Parietal lobe (tissue), 1 donor: ENCODE measurements around the gene IL1R2. TPM values are rescaled to one million over a fixed set of nuclear protein-coding genes. Genes with fewer than 3 reads are reported as not detected.

ENCODE experiments used
- total RNA-seq: library from RNA; depleted of rRNA; stranded (reverse); fragments of >200 nt; gene quantifications from one replicate; pipeline ENCODE4 v1.2.3, GENCODE V29; 2014

IL1R2 gene
- not detected for total RNA-seq

DNA sequence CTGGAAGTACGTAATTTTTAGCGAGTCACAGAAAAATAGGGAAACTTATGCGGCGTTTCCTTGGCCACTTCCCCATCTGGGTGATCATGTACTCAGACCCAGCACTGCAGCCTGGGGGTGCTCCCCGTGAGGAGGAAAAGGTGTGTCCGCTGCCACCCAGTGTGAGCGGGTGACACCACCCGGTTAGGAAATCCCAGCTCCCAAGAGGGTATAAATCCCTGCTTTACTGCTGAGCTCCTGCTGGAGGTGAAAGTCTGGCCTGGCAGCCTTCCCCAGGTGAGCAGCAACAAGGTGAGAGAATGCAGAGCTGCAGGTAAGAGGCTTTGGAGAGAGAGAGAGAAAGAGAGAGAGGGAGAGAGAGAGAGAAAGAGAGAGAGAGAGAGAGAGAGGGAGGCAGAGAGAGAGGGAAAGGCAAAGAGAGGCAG lies at the start of gene IL1R2:
Gene IL1R2 (plus strand): TSS at position 240 of the 425 bp plus-strand sequence. CDS start 16,616 bp downstream, outside the sequence.

Other genes starting within 250 kb of the IL1R2 start
- gene IL1R1, start 150.8 kb downstream of the IL1R2 start, total RNA-seq: 0.31 TPM
- gene IL1RL2, start 195.1 kb downstream of the IL1R2 start, total RNA-seq: 0.63 TPM